Neural progenitor cell (in vitro differentiated cells): Measurements from ENCODE around the gene GJC2. TPM values are rescaled to one million over a fixed set of nuclear protein-coding genes. Genes with fewer than 3 reads are reported as not detected.

Experiments used
- DNase-seq: peaks from one replicate; pipeline ENCODE4 v3.0.0-alpha.2; 2016; ENCODE audit warnings: low spot score
- H2AFZ ChIP-seq: fragments of 200-600 bp; sonication (generic); replicated peaks from 2 replicates; pipeline ENCODE4 v1.6.1; 2016; ENCODE audit warnings: antibody characterized with exemption
- H3F3A ChIP-seq: fragments of 200-600 bp; sonication (generic); 2 replicates; pipeline ENCODE4 v1.6.1; 2016; ENCODE audit warnings: antibody characterized with exemption, low read depth
- H3K27ac ChIP-seq: fragments of 200-600 bp; sonication (generic); 2 replicates; pipeline ENCODE4 v1.5.1; 2016; ENCODE audit warnings: mild to moderate bottlenecking
- H3K27me3 ChIP-seq: fragments of 200-600 bp; sonication (generic); 2 replicates; pipeline ENCODE4 v1.6.1; 2016; ENCODE audit warnings: mild to moderate bottlenecking, moderate library complexity
- H3K36me3 ChIP-seq: fragments of 200-600 bp; sonication (generic); 2 replicates; pipeline ENCODE4 v1.5.1; 2016
- H3K4me1 ChIP-seq: fragments of 200-600 bp; sonication (generic); 2 replicates; pipeline ENCODE4 v1.6.1; 2016; ENCODE audit warnings: mixed run types
- H3K4me2 ChIP-seq: fragments of 200-600 bp; sonication (generic); 2 replicates; pipeline ENCODE4 v1.6.1; 2016
- H3K4me3 ChIP-seq: fragments of 200-600 bp; sonication (generic); 2 replicates; pipeline ENCODE4 v1.5.1; 2016
- H3K79me2 ChIP-seq: fragments of 200-600 bp; sonication (generic); 2 replicates; pipeline ENCODE4 v1.6.1; 2016; ENCODE audit warnings: low read depth
- H3K9ac ChIP-seq: fragments of 200-600 bp; sonication (generic); 2 replicates; pipeline ENCODE4 v1.6.1; 2016
- H3K9me3 ChIP-seq: fragments of 200-600 bp; sonication (generic); 2 replicates; pipeline ENCODE4 v1.5.1; 2016; ENCODE audit warnings: low read depth
- H4K20me1 ChIP-seq: fragments of 200-600 bp; sonication (generic); 2 replicates; pipeline ENCODE4 v1.6.1; 2016; ENCODE audit warnings: low read depth
- H3K27ac Mint-ChIP-seq: 3 replicates; pipeline ENCODE4 v1.8.0; 2021; ENCODE audit warnings: mixed read lengths
- H3K27me3 Mint-ChIP-seq: 2 replicates; pipeline ENCODE4 v1.8.0; 2022; ENCODE audit warnings: low read depth, mild to moderate bottlenecking, inconsistent platforms, moderate library complexity, mixed read lengths; ENCODE audit not compliant: insufficient read depth
- H3K36me3 Mint-ChIP-seq: 3 replicates; pipeline ENCODE4 v1.8.0; 2021; ENCODE audit warnings: mixed read lengths
- H3K4me1 Mint-ChIP-seq: 3 replicates; pipeline ENCODE4 v1.8.0; 2021; ENCODE audit warnings: mixed read lengths
- H3K4me3 Mint-ChIP-seq: 3 replicates; pipeline ENCODE4 v1.8.0; 2021; ENCODE audit warnings: mild to moderate bottlenecking, moderate library complexity, mixed read lengths
- H3K9me3 Mint-ChIP-seq: 3 replicates; pipeline ENCODE4 v1.8.0; 2020; ENCODE audit warnings: mixed read lengths
- CTCF ChIP-seq: fragments of 200-600 bp; sonication (generic); IDR thresholded peaks from 2 replicates; pipeline ENCODE4 v1.5.1; 2017; ENCODE audit warnings: antibody characterized with exemption, mild to moderate bottlenecking
- EZH2 ChIP-seq: fragments of 200-600 bp; sonication (generic); IDR thresholded peaks from 2 replicates; pipeline ENCODE4 v1.6.1; 2017; ENCODE audit warnings: antibody characterized with exemption, mild to moderate bottlenecking, moderate library complexity
- EZH2phosphoT487 ChIP-seq: fragments of 200-600 bp; sonication (generic); IDR thresholded peaks from 2 replicates; pipeline ENCODE4 v1.6.1; 2017; ENCODE audit warnings: antibody characterized with exemption
- total RNA-seq: library from RNA; depleted of rRNA; stranded (reverse); fragments of >200 nt; gene quantifications from 2 replicates; pipeline ENCODE4 v1.2.3, GENCODE V29; 2015; ENCODE audit warnings: low replicate concordance

The GJC2 gene
- total RNA-seq, 1 donor from 2014 or later: not detected

GRCh38 chr1:228107636-228108035 is 42.1 kb upstream of the GJC2 start:
- peaks cover 8% of the 10 kb centered on the region for H3K4me1 ChIP-seq
- H3K36me3 ChIP-seq: no peaks in the 10 kb centered on the region
- H3K79me2 ChIP-seq: peaks cover 16% of the 10 kb centered on the region
- Mint-ChIP-seq H3K27ac (no peak overlapping the region), H3K4me3 (peak overlapping the region; percentile 96), H3K36me3 (no peaks in the 10 kb centered on the region), H3K4me1 (peaks cover 28% of the 10 kb centered on the region), H3K27me3 (peaks cover 19% of the 10 kb centered on the region), H3K9me3 (no peaks in the 10 kb centered on the region)
- no peaks in the 10 kb centered on the region for H4K20me1 ChIP-seq
- no peak overlapping the region for H3K4me3 ChIP-seq
- no peak for DNase-seq
- H3K27me3 ChIP-seq: peaks cover 8% of the 10 kb centered on the region
- no peak overlapping the region for H3K4me2 ChIP-seq
- H3F3A ChIP-seq: peaks cover 13% of the 10 kb centered on the region
- H3K9me3 ChIP-seq: no peaks in the 10 kb centered on the region
- H3K27ac ChIP-seq: no peak overlapping the region
- TF ChIP-seq CTCF: no peak
- no peak for TF ChIP-seq EZH2phosphoT487
- no peak for TF ChIP-seq EZH2
- no peak overlapping the region for H3K9ac ChIP-seq
- H2AFZ ChIP-seq: no peak overlapping the region

- Histone ChIP-seq H3K4me1 (peaks cover 8% of the 10 kb centered on the region), H3K27ac (no peak overlapping the region), H3K79me2 (peaks cover 14% of the 10 kb centered on the region), H3K27me3 (peaks cover 8% of the 10 kb centered on the region), H3K4me3 (peak overlapping the region; percentile 99), H4K20me1 (no peaks in the 10 kb centered on the region), H3F3A (peaks cover 13% of the 10 kb centered on the region), H2AFZ (no peak overlapping the region), H3K9ac (peak overlapping the region; percentile 96), H3K9me3 (no peaks in the 10 kb centered on the region), H3K4me2 (peak overlapping the region; percentile 86), H3K36me3 (no peaks in the 10 kb centered on the region)
- Mint-ChIP-seq H3K9me3 (no peaks in the 10 kb centered on the region), H3K4me3 (peak overlapping the region; percentile 96), H3K27me3 (peaks cover 19% of the 10 kb centered on the region), H3K27ac (no peak overlapping the region), H3K4me1 (peaks cover 28% of the 10 kb centered on the region), H3K36me3 (no peaks in the 10 kb centered on the region)
- DNase-seq: no peak
- TF ChIP-seq EZH2 (no peak), CTCF (no peak), EZH2phosphoT487 (no peak)
Observed at GRCh38 chr1:228108055-228108690, 41.6 kb upstream of the GJC2 start.

GRCh38 chr1:228108742-228109072 is 41.0 kb upstream of the GJC2 start:
- H3K79me2 ChIP-seq: peaks cover 14% of the 10 kb centered on the region
- no peaks in the 10 kb centered on the region for H3K36me3 ChIP-seq
- TF ChIP-seq CTCF (no peak), EZH2 (no peak), EZH2phosphoT487 (no peak)
- Mint-ChIP-seq H3K27ac (no peak overlapping the region), H3K4me1 (peaks cover 23% of the 10 kb centered on the region), H3K27me3 (peaks cover 19% of the 10 kb centered on the region), H3K9me3 (no peaks in the 10 kb centered on the region), H3K36me3 (no peaks in the 10 kb centered on the region), H3K4me3 (peak overlapping the region; percentile 96)
- no peak for DNase-seq
- H3K4me1 ChIP-seq: peaks cover 7% of the 10 kb centered on the region
- H2AFZ ChIP-seq: peak overlapping the region; percentile 98
- H3K9me3 ChIP-seq: no peaks in the 10 kb centered on the region
- peak overlapping the region; percentile 99 for H3K4me3 ChIP-seq
- H4K20me1 ChIP-seq: no peaks in the 10 kb centered on the region
- H3F3A ChIP-seq: peaks cover 11% of the 10 kb centered on the region
- H3K9ac ChIP-seq: peak overlapping the region; percentile 96
- peak overlapping the region; percentile 86 for H3K4me2 ChIP-seq
- H3K27ac ChIP-seq: no peak overlapping the region
- peaks cover 8% of the 10 kb centered on the region for H3K27me3 ChIP-seq
